ENCODE results near the gene LRMDA.
A peak's percentile ranks its signal among the peaks of the same experiment; 100 is the strongest.

Gene LRMDA

GRCh38 chr10:75999515-76000209 lies 568.2 kb downstream of the LRMDA start:
- Histone ChIP-seq H3K23ac (ENCODE audit: low read length in 2 of 2) (no peak overlapping the region), H2BK120ac (ENCODE audit: low read depth, low read length) (no peak overlapping the region), H2BK5ac (ENCODE audit: low read depth, low read length, poor library complexity, severe bottlenecking) (no peak overlapping the region), H2AK5ac (ENCODE audit: low read length, severe bottlenecking) (no peak overlapping the region), H3K4me2 (ENCODE audit: low read length, poor library complexity, severe bottlenecking) (no peak overlapping the region), H2AFZ (ENCODE audit: low read depth, low read length) (no peak overlapping the region), H4K8ac (ENCODE audit: low read length) (no peak overlapping the region), H3K4me1 (ENCODE audit: control insufficient read depth, insufficient read depth, low read depth, low read length) (no peaks in the 10 kb centered on the region), H3K4ac (ENCODE audit: low read depth in 1 of 2, low read length in 2 of 2) (no peak overlapping the region), H3K27me3 (ENCODE audit: control insufficient read depth in 1 of 2, insufficient read depth in 1 of 2, low read length in 2 of 2) (peaks cover 0 to 28% of the 10 kb centered on the region in 2 experiments), H2BK15ac (ENCODE audit: low read depth, poor library complexity, severe bottlenecking) (no peak overlapping the region), H3K9me3 (ENCODE audit: control insufficient read depth, low read length) (no peaks in the 10 kb centered on the region), H4K91ac (ENCODE audit: low read length) (no peak overlapping the region), H3K14ac (ENCODE audit: low read length in 2 of 2) (no peak overlapping the region), H3K79me1 (replicated peaks; ENCODE audit: low read length, poor library complexity, severe bottlenecking) (no peaks in the 10 kb centered on the region), H3K4me3 (ENCODE audit: insufficient read depth in 1 of 2, low read depth in 1 of 2, low read length in 2 of 2) (no peak overlapping the region), H2BK12ac (ENCODE audit: low read length in 2 of 2) (no peak overlapping the region), H3K27ac (ENCODE audit: low read length, poor library complexity, severe bottlenecking) (no peak overlapping the region), H3K36me3 (ENCODE audit: control insufficient read depth in 1 of 2, insufficient read depth in 2 of 2, low read depth in 1 of 2, low read length in 2 of 2) (no peaks in the 10 kb centered on the region), H3K18ac (ENCODE audit: low read depth in 1 of 2, low read length in 2 of 2) (no peak overlapping the region), H3K9ac (ENCODE audit: low read length) (no peak overlapping the region)
- 98% methylated on average over 5 of the region's 7 CpGs for WGBS
- no peak for DNase-seq

GRCh38 chr10:76000550-76000949 lies 569.1 kb downstream of the LRMDA start:
- Histone ChIP-seq H3K4me1 (ENCODE audit: control insufficient read depth, insufficient read depth, low read depth, low read length) (no peaks in the 10 kb centered on the region), H3K9me3 (ENCODE audit: control insufficient read depth, low read length) (no peaks in the 10 kb centered on the region), H4K91ac (ENCODE audit: low read length) (no peak overlapping the region), H4K8ac (ENCODE audit: low read length) (no peak overlapping the region), H3K36me3 (ENCODE audit: control insufficient read depth in 1 of 2, insufficient read depth in 2 of 2, low read depth in 1 of 2, low read length in 2 of 2) (no peaks in the 10 kb centered on the region), H2BK120ac (ENCODE audit: low read depth, low read length) (no peak overlapping the region), H3K27ac (ENCODE audit: low read length, poor library complexity, severe bottlenecking) (no peak overlapping the region), H3K4ac (ENCODE audit: low read depth in 1 of 2, low read length in 2 of 2) (no peak overlapping the region), H3K4me2 (ENCODE audit: low read length, poor library complexity, severe bottlenecking) (no peak overlapping the region), H3K9ac (ENCODE audit: low read length) (no peak overlapping the region), H2BK15ac (ENCODE audit: low read depth, poor library complexity, severe bottlenecking) (no peak overlapping the region), H3K4me3 (ENCODE audit: insufficient read depth in 1 of 2, low read depth in 1 of 2, low read length in 2 of 2) (no peak overlapping the region), H3K18ac (ENCODE audit: low read depth in 1 of 2, low read length in 2 of 2) (no peak overlapping the region), H3K79me1 (replicated peaks; ENCODE audit: low read length, poor library complexity, severe bottlenecking) (no peaks in the 10 kb centered on the region), H3K23ac (ENCODE audit: low read length in 2 of 2) (no peak overlapping the region), H2AK5ac (ENCODE audit: low read length, severe bottlenecking) (no peak overlapping the region), H2AFZ (ENCODE audit: low read depth, low read length) (no peak overlapping the region), H2BK12ac (ENCODE audit: low read length in 2 of 2) (no peak overlapping the region), H3K14ac (ENCODE audit: low read length in 2 of 2) (no peak overlapping the region), H3K27me3 (ENCODE audit: control insufficient read depth in 1 of 2, insufficient read depth in 1 of 2, low read length in 2 of 2) (peaks cover 0 to 25% of the 10 kb centered on the region in 2 experiments), H2BK5ac (ENCODE audit: low read depth, low read length, poor library complexity, severe bottlenecking) (no peak overlapping the region)
- no peak for DNase-seq
- 92% methylated on average over 5 of the region's 5 CpGs for WGBS

- no peak overlapping the region for H3K23ac ChIP-seq (ENCODE audit: low read length in 2 of 2)
- H3K27me3 ChIP-seq (ENCODE audit: control insufficient read depth in 1 of 2, insufficient read depth in 1 of 2, low read length in 2 of 2), result peaks cover 0 to 22% of the 10 kb centered on the region in 2 experiments
- no peak overlapping the region for H2AK5ac ChIP-seq (ENCODE audit: low read length, severe bottlenecking)
- no peak overlapping the region for H2BK5ac ChIP-seq (ENCODE audit: low read depth, low read length, poor library complexity, severe bottlenecking)
- no peaks in the 10 kb centered on the region for H3K79me1 ChIP-seq (replicated peaks; ENCODE audit: low read length, poor library complexity, severe bottlenecking)
- no peak overlapping the region for H4K8ac ChIP-seq (ENCODE audit: low read length)
- H3K27ac ChIP-seq (ENCODE audit: low read length, poor library complexity, severe bottlenecking), result no peak overlapping the region
- no peak overlapping the region for H3K4ac ChIP-seq (ENCODE audit: low read depth in 1 of 2, low read length in 2 of 2)
- no peak overlapping the region for H3K18ac ChIP-seq (ENCODE audit: low read depth in 1 of 2, low read length in 2 of 2)
- H2BK120ac ChIP-seq (ENCODE audit: low read depth, low read length), result no peak overlapping the region
- H3K36me3 ChIP-seq (ENCODE audit: control insufficient read depth in 1 of 2, insufficient read depth in 2 of 2, low read depth in 1 of 2, low read length in 2 of 2), result no peaks in the 10 kb centered on the region
- no peak overlapping the region for H2BK15ac ChIP-seq (ENCODE audit: low read depth, poor library complexity, severe bottlenecking)
- no peaks in the 10 kb centered on the region for H3K9me3 ChIP-seq (ENCODE audit: control insufficient read depth, low read length)
- H3K9ac ChIP-seq (ENCODE audit: low read length), result no peak overlapping the region
- H3K4me3 ChIP-seq (ENCODE audit: insufficient read depth in 1 of 2, low read depth in 1 of 2, low read length in 2 of 2), result no peak overlapping the region
- no peaks in the 10 kb centered on the region for H3K4me1 ChIP-seq (ENCODE audit: control insufficient read depth, insufficient read depth, low read depth, low read length)
- DNase-seq, result peak; percentile 71
- WGBS, result 69% methylated on average over 3 of the region's 4 CpGs
- no peak overlapping the region for H2BK12ac ChIP-seq (ENCODE audit: low read length in 2 of 2)
- H4K91ac ChIP-seq (ENCODE audit: low read length), result no peak overlapping the region
- H3K14ac ChIP-seq (ENCODE audit: low read length in 2 of 2), result no peak overlapping the region
- H2AFZ ChIP-seq (ENCODE audit: low read depth, low read length), result no peak overlapping the region
- H3K4me2 ChIP-seq (ENCODE audit: low read length, poor library complexity, severe bottlenecking), result no peak overlapping the region
Measured at GRCh38 chr10:76001019-76001418, 569.6 kb downstream of the LRMDA start.

GRCh38 chr10:76001461-76001860 lies 570.0 kb downstream of the LRMDA start:
- Histone ChIP-seq H3K27me3 (ENCODE audit: control insufficient read depth in 1 of 2, insufficient read depth in 1 of 2, low read length in 2 of 2) (peaks cover 0 to 22% of the 10 kb centered on the region in 2 experiments), H3K4me1 (ENCODE audit: control insufficient read depth, insufficient read depth, low read depth, low read length) (no peaks in the 10 kb centered on the region), H3K23ac (ENCODE audit: low read length in 2 of 2) (no peak overlapping the region), H2AFZ (ENCODE audit: low read depth, low read length) (no peak overlapping the region), H2BK5ac (ENCODE audit: low read depth, low read length, poor library complexity, severe bottlenecking) (no peak overlapping the region), H4K91ac (ENCODE audit: low read length) (no peak overlapping the region), H3K9ac (ENCODE audit: low read length) (no peak overlapping the region), H3K27ac (ENCODE audit: low read length, poor library complexity, severe bottlenecking) (no peak overlapping the region), H3K9me3 (ENCODE audit: control insufficient read depth, low read length) (no peaks in the 10 kb centered on the region), H2BK12ac (ENCODE audit: low read length in 2 of 2) (no peak overlapping the region), H2BK120ac (ENCODE audit: low read depth, low read length) (no peak overlapping the region), H3K79me1 (replicated peaks; ENCODE audit: low read length, poor library complexity, severe bottlenecking) (no peaks in the 10 kb centered on the region), H3K4me2 (ENCODE audit: low read length, poor library complexity, severe bottlenecking) (no peak overlapping the region), H3K14ac (ENCODE audit: low read length in 2 of 2) (no peak overlapping the region), H3K4me3 (ENCODE audit: insufficient read depth in 1 of 2, low read depth in 1 of 2, low read length in 2 of 2) (no peak overlapping the region), H3K18ac (ENCODE audit: low read depth in 1 of 2, low read length in 2 of 2) (no peak overlapping the region), H4K8ac (ENCODE audit: low read length) (no peak overlapping the region), H3K36me3 (ENCODE audit: control insufficient read depth in 1 of 2, insufficient read depth in 2 of 2, low read depth in 1 of 2, low read length in 2 of 2) (no peaks in the 10 kb centered on the region), H2BK15ac (ENCODE audit: low read depth, poor library complexity, severe bottlenecking) (no peak overlapping the region), H2AK5ac (ENCODE audit: low read length, severe bottlenecking) (no peak overlapping the region), H3K4ac (ENCODE audit: low read depth in 1 of 2, low read length in 2 of 2) (no peak overlapping the region)
- no peak for DNase-seq
- 100% methylated on average over 1 of the region's 1 CpG for WGBS

All from mesenchymal stem cell (in vitro differentiated cells and primary cell).